Measurements from ENCODE around the gene CKS2. TPM values are rescaled to one million over a fixed set of nuclear protein-coding genes. Genes with fewer than 3 reads are reported as not detected.
"Not testable (repeated sequence)": the region's sequence is repeated elsewhere in the genome, so short reads cannot be mapped to it uniquely, and the experiment has no call there.

The CKS2 gene
- total RNA-seq, 1 experiment from 2014 or later, result 299 TPM

DNA sequence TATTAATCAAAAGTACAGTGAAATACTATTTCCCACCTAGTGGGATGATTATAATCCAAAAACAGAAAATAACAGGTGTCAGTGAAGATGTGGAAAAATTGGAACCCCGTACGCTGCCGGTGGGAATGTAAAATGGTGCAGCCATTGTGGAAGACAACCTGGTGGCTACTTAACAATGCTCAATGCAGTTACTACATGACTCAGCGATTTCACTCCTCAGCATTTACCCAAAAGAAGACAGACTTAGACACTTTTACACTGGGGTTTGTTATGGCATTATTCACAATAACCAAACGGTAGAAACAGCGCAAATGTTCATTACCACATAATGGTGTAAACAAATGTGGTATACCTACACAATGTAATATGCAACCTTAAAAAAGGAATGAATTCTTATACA lies 31.2 kb downstream of the CKS2 start (continued):
- TF ChIP-seq, protein P1, sequence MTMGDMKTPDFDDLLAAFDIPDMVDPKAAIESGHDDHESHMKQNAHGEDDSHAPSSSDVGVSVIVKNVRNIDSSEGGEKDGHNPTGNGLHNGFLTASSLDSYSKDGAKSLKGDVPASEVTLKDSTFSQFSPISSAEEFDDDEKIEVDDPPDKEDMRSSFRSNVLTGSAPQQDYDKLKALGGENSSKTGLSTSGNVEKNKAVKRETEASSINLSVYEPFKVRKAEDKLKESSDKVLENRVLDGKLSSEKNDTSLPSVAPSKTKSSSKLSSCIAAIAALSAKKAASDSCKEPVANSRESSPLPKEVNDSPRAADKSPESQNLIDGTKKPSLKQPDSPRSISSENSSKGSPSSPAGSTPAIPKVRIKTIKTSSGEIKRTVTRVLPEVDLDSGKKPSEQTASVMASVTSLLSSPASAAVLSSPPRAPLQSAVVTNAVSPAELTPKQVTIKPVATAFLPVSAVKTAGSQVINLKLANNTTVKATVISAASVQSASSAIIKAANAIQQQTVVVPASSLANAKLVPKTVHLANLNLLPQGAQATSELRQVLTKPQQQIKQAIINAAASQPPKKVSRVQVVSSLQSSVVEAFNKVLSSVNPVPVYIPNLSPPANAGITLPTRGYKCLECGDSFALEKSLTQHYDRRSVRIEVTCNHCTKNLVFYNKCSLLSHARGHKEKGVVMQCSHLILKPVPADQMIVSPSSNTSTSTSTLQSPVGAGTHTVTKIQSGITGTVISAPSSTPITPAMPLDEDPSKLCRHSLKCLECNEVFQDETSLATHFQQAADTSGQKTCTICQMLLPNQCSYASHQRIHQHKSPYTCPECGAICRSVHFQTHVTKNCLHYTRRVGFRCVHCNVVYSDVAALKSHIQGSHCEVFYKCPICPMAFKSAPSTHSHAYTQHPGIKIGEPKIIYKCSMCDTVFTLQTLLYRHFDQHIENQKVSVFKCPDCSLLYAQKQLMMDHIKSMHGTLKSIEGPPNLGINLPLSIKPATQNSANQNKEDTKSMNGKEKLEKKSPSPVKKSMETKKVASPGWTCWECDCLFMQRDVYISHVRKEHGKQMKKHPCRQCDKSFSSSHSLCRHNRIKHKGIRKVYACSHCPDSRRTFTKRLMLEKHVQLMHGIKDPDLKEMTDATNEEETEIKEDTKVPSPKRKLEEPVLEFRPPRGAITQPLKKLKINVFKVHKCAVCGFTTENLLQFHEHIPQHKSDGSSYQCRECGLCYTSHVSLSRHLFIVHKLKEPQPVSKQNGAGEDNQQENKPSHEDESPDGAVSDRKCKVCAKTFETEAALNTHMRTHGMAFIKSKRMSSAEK (CRISPR knock-in tag; IDR thresholded peaks at IDR 0.05; ENCODE audit: borderline replicate concordance), result no peak
- TF ChIP-seq TP53 (CRISPR knock-in tag; IDR thresholded peaks at IDR 0.05) (no peak), TEAD1 (CRISPR knock-in tag; IDR thresholded peaks at IDR 0.05) (no peak), HMGA2 (CRISPR knock-in tag; IDR thresholded peaks at IDR 0.05) (no peak), SMAD3 (CRISPR knock-in tag; IDR thresholded peaks at IDR 0.05; ENCODE audit: borderline replicate concordance) (no peak), ZNF121 (CRISPR knock-in tag; IDR thresholded peaks at IDR 0.05) (no peak), FOXP1 (CRISPR knock-in tag; IDR thresholded peaks at IDR 0.05; ENCODE audit: borderline replicate concordance) (no peak), NR2C2 (CRISPR knock-in tag; IDR thresholded peaks at IDR 0.05) (no peak), ZNF263 (CRISPR knock-in tag; IDR thresholded peaks at IDR 0.05; ENCODE audit: low read depth) (no peak)
- TF ChIP-seq, protein P2, sequence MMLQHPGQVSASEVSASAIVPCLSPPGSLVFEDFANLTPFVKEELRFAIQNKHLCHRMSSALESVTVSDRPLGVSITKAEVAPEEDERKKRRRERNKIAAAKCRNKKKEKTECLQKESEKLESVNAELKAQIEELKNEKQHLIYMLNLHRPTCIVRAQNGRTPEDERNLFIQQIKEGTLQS (CRISPR knock-in tag; conservative IDR thresholded peaks at IDR 0.05), result no peak

DNA sequence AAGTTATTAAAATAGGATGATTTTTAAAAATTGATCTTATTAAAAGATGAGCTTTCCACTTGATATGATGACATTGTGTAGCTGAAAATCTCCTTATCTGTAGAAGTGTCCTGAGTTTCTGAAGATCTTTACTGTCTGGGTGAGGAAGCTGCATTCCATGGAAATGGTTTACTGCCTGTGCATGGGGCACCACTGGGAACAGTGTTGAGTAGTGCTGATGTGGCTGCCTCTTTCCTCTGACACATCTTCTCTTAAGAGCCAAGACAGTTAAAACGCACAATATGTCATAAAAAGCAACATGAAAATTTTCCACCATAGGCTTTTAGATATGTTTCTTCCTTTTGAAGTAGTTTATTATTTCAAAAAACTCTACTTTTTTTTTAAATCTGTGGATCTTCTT lies 32.0 kb downstream of the CKS2 start:
- Mint-ChIP-seq H3K9me3 (no peaks in the 10 kb centered on the region), H3K27me3 (ENCODE audit: low read depth) (no peaks in the 10 kb centered on the region), H3K36me3 (peaks cover 86% of the 10 kb centered on the region), H3K4me1 (no peaks in the 10 kb centered on the region), H3K4me3 (no peak overlapping the region), H3K27ac (0 out of 2 replicates have a peak overlapping the region, but pooled peaks have one; percentile 47)
- DNase-seq (ENCODE audit: low spot score), result no peak
- CTCF ChIA-PET, result interaction anchor here (1.6 kb wide), 1 partner anchor 206 kb away, joined by 3 read pairs; no protein-coding TSS in a partner anchor
- ATAC-seq, result no peak
- POLR2A ChIA-PET, result no interaction called here
- TF ChIP-seq, protein P3, sequence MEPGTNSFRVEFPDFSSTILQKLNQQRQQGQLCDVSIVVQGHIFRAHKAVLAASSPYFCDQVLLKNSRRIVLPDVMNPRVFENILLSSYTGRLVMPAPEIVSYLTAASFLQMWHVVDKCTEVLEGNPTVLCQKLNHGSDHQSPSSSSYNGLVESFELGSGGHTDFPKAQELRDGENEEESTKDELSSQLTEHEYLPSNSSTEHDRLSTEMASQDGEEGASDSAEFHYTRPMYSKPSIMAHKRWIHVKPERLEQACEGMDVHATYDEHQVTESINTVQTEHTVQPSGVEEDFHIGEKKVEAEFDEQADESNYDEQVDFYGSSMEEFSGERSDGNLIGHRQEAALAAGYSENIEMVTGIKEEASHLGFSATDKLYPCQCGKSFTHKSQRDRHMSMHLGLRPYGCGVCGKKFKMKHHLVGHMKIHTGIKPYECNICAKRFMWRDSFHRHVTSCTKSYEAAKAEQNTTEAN (CRISPR knock-in tag; IDR thresholded peaks at IDR 0.05), result no peak
- TF ChIP-seq, protein P4, sequence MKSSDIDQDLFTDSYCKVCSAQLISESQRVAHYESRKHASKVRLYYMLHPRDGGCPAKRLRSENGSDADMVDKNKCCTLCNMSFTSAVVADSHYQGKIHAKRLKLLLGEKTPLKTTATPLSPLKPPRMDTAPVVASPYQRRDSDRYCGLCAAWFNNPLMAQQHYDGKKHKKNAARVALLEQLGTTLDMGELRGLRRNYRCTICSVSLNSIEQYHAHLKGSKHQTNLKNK (CRISPR knock-in tag; IDR thresholded peaks at IDR 0.05), result no peak
- TF ChIP-seq, protein P5, sequence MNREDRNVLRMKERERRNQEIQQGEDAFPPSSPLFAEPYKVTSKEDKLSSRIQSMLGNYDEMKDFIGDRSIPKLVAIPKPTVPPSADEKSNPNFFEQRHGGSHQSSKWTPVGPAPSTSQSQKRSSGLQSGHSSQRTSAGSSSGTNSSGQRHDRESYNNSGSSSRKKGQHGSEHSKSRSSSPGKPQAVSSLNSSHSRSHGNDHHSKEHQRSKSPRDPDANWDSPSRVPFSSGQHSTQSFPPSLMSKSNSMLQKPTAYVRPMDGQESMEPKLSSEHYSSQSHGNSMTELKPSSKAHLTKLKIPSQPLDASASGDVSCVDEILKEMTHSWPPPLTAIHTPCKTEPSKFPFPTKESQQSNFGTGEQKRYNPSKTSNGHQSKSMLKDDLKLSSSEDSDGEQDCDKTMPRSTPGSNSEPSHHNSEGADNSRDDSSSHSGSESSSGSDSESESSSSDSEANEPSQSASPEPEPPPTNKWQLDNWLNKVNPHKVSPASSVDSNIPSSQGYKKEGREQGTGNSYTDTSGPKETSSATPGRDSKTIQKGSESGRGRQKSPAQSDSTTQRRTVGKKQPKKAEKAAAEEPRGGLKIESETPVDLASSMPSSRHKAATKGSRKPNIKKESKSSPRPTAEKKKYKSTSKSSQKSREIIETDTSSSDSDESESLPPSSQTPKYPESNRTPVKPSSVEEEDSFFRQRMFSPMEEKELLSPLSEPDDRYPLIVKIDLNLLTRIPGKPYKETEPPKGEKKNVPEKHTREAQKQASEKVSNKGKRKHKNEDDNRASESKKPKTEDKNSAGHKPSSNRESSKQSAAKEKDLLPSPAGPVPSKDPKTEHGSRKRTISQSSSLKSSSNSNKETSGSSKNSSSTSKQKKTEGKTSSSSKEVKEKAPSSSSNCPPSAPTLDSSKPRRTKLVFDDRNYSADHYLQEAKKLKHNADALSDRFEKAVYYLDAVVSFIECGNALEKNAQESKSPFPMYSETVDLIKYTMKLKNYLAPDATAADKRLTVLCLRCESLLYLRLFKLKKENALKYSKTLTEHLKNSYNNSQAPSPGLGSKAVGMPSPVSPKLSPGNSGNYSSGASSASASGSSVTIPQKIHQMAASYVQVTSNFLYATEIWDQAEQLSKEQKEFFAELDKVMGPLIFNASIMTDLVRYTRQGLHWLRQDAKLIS (CRISPR knock-in tag; IDR thresholded peaks at IDR 0.05; ENCODE audit: borderline replicate concordance), result no peak
- TF ChIP-seq ZNF263 (CRISPR knock-in tag; IDR thresholded peaks at IDR 0.05; ENCODE audit: low read depth), result no peak
- TF ChIP-seq, protein P6, sequence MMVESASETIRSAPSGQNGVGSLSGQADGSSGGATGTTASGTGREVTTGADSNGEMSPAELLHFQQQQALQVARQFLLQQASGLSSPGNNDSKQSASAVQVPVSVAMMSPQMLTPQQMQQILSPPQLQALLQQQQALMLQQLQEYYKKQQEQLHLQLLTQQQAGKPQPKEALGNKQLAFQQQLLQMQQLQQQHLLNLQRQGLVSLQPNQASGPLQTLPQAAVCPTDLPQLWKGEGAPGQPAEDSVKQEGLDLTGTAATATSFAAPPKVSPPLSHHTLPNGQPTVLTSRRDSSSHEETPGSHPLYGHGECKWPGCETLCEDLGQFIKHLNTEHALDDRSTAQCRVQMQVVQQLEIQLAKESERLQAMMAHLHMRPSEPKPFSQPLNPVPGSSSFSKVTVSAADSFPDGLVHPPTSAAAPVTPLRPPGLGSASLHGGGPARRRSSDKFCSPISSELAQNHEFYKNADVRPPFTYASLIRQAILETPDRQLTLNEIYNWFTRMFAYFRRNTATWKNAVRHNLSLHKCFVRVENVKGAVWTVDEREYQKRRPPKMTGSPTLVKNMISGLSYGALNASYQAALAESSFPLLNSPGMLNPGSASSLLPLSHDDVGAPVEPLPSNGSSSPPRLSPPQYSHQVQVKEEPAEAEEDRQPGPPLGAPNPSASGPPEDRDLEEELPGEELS (CRISPR knock-in tag; IDR thresholded peaks at IDR 0.05), result no peak
- no peak for TF ChIP-seq TEAD1 (CRISPR knock-in tag; IDR thresholded peaks at IDR 0.05)
- TF ChIP-seq SP1 (CRISPR knock-in tag; conservative IDR thresholded peaks at IDR 0.05), result no peak

DNA sequence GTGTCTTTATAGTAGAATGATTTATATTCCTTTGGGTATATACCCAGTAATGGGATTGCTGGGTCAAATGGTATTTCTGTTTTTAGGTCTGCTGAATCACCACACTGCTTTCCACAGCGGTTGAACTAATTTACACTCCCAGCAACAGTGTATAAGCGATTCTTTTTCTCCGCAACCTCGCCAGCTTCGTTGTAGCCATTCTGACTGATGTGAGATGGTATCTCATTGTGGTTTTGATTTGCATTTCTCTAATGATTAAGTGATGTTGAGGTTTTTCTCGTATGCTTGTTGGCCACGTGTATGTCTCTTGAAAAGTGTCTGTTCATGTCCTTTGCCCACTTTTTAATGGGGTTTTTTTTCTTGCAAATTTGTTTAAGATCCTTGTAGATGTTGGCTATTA lies 32.8 kb downstream of the CKS2 start:
- H3K27ac Mint-ChIP-seq; ATAC-seq; H3K9me3 Mint-ChIP-seq; H3K4me3 Mint-ChIP-seq; DNase-seq (ENCODE audit: low spot score); POLR2A ChIA-PET; H3K4me1 Mint-ChIP-seq; H3K27me3 Mint-ChIP-seq (ENCODE audit: low read depth): not testable (repeated sequence)
- CTCF ChIA-PET, result interaction anchor here (1.6 kb wide), 1 partner anchor 205 kb away, joined by 3 read pairs; no protein-coding TSS in a partner anchor
- peaks cover 88% of the 10 kb centered on the region for H3K36me3 Mint-ChIP-seq
